NCI-H524 (cell line): ENCODE measurements around the gene ZNF581.

Experiments
- DNase-seq, 2 experiments: peaks; one replicate each; lab custom pipeline; 2025; lab: John Stamatoyannopoulos, UW

ZNF581 gene, protein sequence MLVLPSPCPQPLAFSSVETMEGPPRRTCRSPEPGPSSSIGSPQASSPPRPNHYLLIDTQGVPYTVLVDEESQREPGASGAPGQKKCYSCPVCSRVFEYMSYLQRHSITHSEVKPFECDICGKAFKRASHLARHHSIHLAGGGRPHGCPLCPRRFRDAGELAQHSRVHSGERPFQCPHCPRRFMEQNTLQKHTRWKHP

DNA sequence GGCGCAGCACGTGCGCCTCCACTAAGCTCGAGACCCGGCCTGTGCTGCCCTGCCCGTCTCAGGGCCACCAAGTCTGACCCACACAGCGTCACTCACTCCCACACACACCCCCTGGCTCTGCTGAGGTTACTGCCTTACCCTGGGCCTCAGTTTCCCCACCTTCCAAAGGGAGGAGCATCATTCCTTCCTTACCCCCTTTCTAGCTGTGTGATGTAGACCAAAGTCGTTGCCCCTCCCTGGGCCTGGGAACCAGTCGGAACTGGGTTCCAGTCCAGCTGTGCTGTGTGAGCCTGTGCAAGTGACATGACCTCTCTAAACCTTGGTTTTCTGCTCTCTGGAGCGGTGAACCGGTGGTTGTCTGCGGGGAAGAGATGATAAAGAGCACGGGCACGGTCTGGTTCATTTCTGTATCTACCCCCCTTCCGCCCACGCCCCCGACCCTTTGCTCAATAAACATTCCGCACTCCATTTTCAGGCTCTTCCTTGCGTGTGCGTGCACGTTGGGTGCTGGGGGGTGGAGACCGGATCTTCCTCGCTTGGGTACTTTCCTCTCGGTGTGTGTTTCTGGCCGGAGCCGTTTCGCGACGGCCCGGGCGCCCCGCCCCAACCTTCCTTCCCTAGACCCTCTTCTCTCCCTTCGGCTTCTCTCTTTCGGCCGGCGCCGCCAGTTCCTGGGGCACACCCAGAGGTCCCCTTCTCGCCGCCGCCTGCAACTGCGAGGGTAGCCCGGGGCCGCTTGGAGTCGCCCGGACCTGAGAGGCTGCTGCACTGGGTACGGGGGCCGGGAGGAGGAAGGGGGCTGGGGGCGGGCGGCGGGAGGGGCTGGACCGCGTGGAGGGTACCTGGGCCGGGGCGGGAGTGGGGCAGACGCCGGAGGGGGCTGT, at the start of gene ZNF581:
Gene ZNF581, plus strand, starts transcription at position 647 of the 884 bp plus-strand sequence. CDS start 923 bp downstream, outside the sequence.
- DNase-seq = peak in 1 of 2 experiments; percentile 70

DNA sequence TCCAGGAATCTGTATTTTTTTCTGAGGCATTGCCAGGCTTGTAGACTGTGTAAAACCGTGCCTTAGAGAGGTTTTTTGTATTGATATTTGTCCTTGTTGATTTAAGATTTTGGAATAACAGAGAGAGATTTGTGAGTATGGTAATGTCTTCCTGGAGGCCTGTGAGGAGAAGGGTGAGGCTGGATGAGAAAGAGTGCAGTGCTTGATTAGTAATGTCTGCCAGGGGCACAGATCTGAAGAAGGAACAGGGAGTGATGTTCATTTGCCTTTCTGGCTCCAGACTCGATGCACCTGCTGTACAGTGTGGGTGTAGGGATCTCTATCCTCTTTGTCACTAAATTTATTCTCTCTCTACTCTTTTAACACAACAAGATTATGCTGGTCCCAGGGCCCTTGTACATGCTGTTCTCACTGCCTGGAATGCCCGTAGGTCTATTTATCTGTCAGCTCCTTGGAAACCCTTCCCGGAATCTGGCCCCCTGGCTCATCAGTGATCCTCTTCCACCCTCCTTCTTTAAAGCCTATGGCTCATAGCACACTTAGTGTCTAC, 48.4 kb upstream of the ZNF581 start:
- no peak for DNase-seq

DNA sequence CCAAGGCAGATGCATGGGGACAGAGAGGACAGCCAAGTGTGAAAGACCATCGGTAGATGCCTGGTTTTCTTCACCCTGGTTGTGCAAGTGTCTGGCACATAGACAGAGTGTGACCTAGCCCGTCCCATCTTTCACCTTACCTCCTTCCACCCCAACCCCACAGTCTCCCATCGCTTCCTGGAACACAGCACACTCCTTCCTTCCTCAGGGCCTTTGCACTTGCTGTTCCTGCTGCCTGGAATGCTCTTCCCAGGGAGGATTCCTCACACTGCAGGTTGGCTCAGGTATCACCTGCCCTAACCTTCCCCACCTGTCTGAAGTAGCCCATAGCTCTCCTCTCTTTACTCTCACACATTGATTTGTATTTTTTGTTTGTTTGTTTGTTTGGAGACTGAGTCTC, 47.1 kb upstream of the ZNF581 start:
- no peak for DNase-seq

DNA sequence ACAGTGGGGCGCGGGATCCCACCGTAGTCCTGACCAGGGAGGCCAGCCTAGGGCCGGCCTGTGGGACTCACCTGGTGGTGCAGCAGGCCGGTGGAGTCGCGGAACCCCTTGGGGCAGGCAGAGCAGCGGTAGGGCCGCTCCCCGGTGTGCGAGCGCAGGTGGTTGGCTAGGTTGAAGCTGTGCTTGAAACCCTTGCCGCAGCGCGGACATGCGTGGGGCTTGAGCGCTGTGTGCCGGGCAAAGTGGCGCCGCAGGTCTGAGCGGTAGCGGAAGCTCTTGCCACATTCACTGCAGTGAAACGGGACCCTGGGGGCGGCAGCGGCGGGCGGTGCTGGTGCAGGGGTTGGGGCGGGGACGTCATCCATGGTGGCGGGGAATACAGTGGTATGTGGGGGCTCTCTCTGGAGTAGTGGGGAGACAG, 45.9 kb upstream of the ZNF581 start:
- DNase-seq = no peak

DNA sequence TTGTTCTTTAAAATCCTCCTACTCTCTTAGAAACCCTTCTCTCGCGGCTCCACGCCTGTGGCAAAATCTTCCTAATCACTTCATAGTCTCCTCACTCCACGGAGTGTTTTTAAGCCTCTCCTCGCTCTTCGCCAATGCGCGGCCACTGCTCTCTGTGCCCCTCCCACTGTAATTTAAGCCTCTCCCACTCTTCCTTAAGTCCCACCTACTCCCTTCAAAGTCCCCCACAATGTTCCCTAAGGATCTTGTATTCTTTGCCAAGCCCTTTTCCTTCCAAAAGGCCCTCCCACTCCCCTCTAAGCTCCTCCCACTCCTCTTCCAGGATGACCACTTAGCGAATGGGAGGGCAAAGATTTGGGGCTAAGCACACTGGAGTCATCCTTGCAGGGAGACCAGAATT, 45.4 kb upstream of the ZNF581 start:
- no peak for DNase-seq

DNA sequence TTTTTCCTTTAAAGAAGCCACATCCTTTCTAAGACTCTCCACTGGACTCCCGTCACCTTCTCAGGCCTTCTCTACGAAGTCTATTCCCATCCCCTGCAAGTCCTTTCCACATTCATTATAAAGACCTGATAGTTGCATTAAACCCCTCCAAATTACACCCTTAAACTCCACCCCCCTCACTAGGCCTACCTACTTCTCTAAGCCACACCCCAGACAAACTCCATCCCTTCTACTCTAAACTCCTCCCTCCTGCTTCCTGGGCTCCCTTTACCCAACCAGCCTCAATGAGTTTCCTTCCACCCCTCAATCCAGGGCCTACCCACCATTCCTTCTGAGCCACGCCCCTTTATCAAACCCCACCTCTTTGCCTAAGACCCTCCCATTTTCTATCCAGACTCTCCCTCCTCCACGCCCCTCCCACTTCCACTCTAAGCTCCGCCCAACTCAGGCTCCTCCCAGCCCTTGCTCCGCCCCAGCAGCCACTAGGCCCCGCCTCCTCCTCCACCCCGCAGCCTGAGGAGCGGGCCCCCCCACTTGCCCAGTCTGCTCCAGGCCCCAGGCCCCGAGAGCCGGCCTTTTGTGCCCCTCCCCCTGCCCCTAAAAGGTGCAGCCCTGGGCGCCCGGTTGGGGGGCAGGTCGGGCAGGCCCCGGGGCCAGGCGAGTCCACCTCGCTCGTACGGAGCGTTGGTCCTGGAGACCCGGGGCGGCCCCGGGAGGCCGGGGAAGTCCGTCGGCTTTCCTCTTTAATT, 44.6 kb upstream of the ZNF581 start:
- peak; percentile 88 for DNase-seq

DNA sequence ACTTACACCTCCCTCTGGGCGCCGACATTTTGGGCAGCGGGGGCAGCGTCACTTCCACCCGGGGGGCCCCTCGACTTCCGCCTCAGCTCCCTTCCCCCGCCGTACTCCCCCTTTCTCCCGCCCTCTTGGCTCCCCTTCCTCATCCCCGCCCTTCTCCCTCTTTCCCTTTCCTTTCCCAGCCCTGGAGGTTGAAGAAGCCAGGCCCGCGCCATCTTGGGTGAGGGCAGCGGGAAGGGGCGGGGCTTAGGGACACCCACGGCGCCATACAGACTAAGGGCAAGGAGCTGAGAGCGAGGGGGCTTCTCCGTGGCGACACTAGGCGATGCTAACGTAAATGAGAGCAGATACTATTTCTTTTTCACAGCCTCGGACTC, 44.0 kb upstream of the ZNF581 start, which contains the start of gene FIZ1:
Gene FIZ1, minus strand, starts transcription at position 50 of the 374 bp plus-strand sequence. CDS start 1,652 bp downstream, outside the sequence.
- DNase-seq = peak; percentile 99 to 100

DNA sequence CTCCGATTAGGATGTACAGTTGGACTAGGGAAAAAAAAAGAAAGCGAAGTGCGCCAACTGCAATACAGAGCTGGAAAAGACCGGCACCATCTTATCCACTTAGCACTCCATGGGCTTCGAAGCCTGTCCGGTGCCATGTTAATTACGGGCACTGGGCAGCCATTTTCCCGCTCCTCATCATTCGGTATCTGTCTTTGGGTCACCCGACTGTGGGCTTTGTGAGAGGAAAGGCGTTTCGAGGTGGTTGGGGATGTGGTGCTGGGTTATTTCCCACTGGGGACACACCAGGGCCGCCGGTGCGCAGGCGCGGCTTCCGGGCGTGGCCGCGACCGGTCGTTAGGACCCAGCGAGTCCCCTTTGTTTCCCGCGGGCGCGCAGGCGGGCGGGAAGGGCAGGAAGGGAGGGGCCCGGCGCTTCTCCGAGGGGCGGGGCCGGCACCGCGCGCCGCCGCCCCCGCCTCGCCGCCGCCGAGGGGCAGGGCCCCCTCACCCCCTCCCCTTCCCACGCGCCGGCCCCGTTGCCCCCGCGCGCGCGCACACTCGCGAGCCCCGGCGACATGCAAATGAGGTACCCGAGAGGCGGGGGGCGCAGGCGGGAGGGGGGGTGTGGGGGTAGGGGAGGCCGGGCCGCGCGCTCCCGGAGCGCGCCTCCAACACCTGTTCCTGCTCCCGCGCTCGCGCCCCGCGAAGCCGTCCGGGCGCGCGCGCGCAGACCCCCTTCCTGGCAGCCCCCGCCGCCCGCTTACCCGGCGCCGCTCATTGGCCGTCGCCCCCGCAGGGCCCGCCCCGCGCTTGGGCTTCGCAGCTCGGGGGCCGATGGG, 43.4 kb upstream of the ZNF581 start, which contains the start of gene ZNF524:
Gene ZNF524, plus strand, starts transcription at position 447 of the 820 bp plus-strand sequence. CDS start 1,825 bp downstream, outside the sequence.
- peak; percentile 96 to 98 for DNase-seq

DNA sequence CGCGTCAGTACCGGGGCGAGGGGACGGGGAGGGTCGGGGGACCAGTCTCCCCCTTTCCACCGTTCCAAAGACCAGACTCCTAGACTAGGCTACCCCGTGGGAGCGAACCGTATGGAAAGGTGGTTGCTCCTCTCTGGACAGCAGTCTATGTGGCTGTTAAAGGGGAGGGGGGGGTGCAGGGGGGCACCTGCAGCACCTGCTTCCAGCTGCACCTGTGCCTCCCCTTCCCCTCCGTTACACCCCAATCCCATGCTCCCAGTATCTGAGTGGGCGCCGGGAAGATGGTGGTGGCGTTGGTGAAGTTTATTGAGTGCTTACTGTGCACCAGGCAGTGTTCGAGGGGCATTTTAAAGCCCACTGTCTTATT, 42.8 kb upstream of the ZNF581 start:
- DNase-seq = no peak

DNA sequence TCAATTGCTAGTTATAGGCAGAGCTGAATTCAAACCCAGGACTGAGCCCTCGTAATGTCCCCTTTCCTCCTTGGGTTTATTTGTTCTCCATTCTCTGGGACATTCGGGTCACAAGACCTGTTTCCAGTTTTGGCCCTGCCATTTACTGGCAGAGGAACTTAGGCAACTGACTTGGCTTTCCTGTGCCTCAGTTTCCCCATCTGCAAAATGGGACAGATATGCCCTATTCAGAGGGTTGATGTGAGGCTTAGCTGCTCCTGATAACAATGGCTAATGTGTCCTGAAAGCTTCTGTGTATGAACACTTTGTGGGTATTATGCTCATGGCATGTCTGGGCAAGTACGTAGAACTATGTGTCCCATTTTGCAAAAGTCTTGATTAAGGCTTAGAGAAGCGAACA, 42.4 kb upstream of the ZNF581 start:
- DNase-seq = peak in 1 of 2 experiments; percentile 41

DNA sequence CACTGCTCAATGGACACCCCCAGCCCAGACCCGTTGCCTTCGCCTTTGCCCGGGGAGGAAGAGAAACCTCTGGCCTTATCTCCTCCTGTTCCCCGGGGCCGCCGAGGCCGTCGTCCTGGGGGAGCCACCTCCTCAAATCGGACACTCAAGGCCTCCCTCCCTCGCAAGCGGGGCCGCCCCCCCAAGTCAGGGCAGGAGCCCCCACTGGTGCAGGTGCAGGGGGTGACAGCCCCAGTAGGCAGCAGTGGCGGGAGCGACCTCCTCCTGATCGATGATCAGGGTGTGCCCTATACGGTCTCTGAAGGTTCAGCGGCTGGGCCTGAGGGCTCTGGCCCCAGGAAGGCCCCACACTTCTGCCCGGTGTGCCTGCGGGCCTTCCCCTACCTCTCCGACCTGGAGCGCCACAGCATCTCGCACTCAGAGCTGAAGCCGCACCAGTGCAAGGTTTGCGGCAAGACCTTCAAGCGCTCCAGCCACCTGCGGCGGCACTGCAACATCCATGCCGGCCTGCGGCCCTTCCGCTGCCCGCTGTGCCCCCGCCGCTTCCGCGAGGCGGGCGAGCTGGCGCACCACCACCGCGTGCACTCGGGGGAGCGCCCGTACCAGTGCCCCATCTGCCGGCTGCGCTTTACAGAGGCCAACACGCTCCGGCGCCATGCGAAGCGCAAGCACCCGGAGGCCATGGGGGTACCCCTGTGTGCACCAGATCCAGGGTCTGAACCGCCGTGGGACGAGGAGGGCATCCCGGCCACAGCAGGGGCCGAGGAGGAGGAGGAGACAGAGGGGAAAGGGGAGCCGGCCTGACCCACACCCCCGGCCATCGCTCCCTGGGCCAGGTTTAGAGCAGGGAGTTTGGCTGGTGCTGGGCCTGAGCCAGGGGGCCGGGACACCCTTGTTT, 41.1 kb upstream of the ZNF581 start:
- no peak for DNase-seq

DNA sequence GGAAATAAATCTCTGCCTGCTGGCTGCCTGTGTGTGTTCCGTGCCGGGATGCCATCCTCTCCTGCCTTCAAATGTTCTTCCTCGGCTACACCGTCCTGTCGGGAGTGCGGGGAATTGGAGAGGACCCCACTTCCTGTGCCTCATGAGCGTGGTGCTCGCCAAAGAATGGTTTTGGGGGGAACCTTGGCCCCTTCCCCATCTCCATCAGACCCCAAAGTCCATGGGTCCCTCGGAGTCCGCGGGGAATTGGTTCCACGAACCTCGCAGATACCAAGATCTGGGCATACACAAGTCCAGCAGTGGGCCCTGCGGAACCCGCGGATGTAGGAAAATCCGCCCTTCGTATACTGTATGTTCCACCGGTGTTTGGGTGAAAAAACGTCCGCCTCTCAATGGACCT, 40.3 kb upstream of the ZNF581 start:
- no peak for DNase-seq

DNA sequence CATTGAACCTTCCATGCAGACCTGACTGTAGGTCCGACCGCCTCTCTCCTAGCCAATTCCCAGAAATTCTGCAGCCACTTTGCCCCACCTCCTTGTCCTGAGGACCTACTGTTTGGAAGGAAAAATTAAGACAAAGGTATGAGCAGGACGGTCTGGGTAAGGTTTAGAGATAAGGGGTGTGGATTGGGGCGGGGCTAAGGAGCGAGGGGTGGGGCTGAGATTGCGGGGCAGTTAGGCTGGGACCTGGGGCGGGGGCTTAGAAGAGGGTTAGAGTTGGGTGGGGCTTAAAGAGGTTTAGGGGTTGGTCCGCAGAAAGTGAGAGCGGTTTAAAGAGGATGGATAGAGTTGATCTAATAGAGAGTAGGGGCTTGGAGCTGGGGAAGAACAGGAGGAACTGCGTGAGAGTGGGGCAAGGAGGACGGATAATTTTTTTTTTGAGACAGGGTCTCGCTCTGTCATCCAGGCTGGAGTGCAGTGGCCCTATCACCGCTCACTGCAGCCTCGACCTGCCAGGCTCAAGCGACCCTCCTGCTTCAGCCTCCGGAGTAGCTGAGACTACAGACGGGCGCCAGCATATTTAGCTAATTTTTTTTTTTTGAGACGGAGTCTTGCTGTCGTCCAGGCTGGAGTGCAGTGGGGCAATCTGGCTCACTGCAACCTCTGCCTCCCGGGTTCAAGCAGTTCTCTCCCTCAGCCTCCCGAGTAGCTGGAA, 39.7 kb upstream of the ZNF581 start:
- no peak for DNase-seq

DNA sequence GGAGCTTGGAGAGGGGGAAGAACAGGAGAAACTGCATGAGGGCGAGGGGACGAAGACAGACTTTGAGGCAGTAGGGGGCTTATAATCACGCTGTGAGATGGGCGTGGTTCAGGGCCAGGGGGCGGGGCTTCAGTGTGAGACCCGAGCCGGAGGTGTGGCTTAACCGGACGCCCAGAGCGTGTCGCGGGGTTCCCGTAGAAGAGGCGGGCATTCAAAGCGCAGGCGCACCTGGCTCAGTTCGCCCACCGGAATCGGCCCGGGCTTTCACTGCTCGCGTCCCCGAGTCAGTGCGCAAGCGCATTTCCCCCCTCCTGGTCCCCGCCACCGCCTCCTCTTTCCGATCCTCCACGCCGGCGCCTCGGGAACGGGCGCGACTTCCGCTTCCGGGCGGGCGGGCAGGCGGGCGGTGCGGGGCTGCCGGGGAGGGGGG, 38.2 kb upstream of the ZNF581 start:
- DNase-seq = peak; percentile 98 to 99

DNA sequence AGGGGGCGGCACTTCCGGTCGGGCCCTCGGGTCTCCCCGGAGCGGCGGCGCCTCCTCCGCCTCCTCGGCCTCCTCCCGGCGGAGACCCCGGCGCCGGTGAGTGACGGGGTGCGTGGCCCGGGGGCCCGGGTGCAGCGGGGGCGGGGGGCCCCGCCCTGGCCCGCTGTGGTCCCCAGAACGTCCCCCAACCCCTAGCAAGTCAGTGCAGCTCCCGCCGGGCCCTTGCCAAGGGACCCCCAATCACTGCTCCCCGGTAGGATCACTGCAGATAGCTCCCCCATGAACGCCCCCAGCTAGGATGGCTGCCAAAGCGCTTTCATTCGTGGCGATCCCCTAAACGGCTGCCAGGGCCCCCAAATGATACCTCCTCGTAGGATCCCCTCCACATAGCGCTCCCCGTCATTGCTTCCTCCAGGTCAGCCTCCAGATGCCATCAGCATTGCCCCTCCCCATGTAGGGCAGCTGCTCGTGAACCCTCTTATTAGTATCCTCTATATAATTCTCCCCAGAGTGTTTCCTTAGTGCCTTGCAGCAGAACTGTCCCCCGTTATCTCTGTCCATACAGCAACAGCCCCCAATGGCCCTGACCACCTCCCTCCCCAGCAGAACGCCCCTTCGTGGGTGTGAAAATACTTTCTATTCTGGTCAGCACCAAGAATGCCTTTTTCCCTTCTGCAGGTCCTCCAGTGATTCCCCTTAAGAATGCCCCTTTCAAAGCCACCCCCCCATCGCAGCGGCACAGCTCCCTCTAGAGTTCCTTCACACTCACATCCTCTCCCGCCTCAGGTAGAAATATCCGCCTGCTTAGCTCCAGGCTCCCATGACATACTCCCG, 37.6 kb upstream of the ZNF581 start, which contains the start of gene ZNF865:
Gene ZNF865, plus strand, starts transcription at position 11 of the 834 bp plus-strand sequence. CDS start 7,972 bp downstream, outside the sequence.
- DNase-seq = peak; percentile 73 to 84

DNA sequence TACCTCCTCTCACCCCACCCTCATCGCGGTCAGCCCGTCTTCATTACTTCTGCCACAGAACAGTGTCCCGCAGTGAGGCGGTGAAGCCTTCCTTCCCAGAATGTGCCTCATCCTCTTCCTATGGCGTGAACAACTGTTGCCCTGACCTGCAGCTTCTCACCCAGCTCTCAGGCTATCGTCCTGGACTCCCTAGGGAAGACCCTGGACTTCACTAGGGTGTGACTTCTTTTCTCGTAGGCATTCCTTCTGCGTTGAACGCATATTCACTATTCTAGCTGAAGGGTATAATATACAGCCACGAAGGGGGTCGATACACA, 37.0 kb upstream of the ZNF581 start:
- DNase-seq = no peak

DNA sequence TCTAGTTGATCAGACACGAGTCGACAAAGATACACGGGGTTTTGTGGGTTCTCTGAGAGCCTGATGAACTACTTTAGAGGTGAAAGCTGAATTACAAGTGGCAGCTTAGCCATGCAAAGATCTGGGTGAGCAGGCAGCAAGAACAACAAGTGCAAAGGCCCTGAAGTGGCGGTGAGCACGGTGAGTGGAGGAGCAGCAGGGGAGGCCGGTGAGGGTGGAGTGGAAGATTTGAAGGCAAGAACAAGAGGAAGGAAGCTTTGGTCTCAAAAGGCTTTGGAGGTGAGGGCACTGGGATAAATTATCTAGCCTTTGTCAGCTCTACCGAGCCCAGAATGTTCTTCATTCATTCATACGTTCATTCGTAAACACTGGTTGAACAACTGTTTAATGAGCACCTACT, 36.6 kb upstream of the ZNF581 start:
- DNase-seq = no peak

DNA sequence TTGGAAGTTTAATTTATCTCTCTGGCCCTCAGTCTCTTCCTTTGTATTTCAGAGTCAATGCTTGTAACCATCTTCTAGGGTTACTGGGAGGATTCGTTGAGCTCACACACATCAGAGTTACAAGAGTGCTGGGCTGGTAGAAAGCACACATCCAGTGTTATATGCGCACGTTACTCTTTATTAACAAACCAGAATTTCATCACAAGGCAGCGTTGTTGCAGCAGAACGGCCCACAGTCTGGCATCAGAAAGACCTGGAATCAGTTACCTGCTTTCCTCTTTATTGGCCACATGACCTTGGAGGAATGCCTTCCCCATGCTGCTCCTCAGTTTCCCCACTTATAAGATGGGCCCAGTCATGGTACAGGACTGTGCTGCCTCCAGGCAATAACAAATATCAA, 34.1 kb upstream of the ZNF581 start:
- no peak for DNase-seq
